AG09309 (cell line): Measurements from ENCODE around the gene BICD1.

ENCODE experiments used
- DNase-seq: peaks from one replicate; pipeline ENCODE4 v3.0.0-alpha.2; 2010; ENCODE audit warnings: low read depth
- H3K4me3 ChIP-seq: 2 replicates; pipeline ENCODE4 v1.5.1; 2011; ENCODE audit warnings: mild to moderate bottlenecking, low read depth, low read length, moderate library complexity; ENCODE audit not compliant: control insufficient read depth
- CTCF ChIP-seq: IDR thresholded peaks from 2 replicates; pipeline ENCODE4 v1.5.1; 2011; ENCODE audit warnings: mild to moderate bottlenecking, low read depth, low read length, inconsistent platforms; ENCODE audit not compliant: insufficient read depth, control insufficient read depth; ENCODE audit errors: missing control alignments

The BICD1 gene

GRCh38 chr12:32201096-32201495 lies 94.4 kb downstream of the BICD1 start:
- DNase-seq, result no peak
- H3K4me3 ChIP-seq, result no peak overlapping the region
- no peak for TF ChIP-seq CTCF

- TF ChIP-seq CTCF, result no peak
- DNase-seq, result no peak
- H3K4me3 ChIP-seq, result no peak overlapping the region
These were observed 95.3 kb downstream of the BICD1 start for GRCh38 chr12:32201976-32202375.

GRCh38 chr12:32205731-32206130 lies 99.1 kb downstream of the BICD1 start:
- H3K4me3 ChIP-seq, result no peak overlapping the region
- DNase-seq, result no peak
- no peak for TF ChIP-seq CTCF

GRCh38 chr12:32208355-32208754 lies 101.7 kb downstream of the BICD1 start:
- no peak for TF ChIP-seq CTCF
- no peak overlapping the region for H3K4me3 ChIP-seq

GRCh38 chr12:32211066-32211899 lies 104.6 kb downstream of the BICD1 start:
- no peak overlapping the region for H3K4me3 ChIP-seq
- no peak for DNase-seq
- no peak for TF ChIP-seq CTCF

More at GRCh38 chr12:32208355-32208754, 101.7 kb downstream of the BICD1 start:
- DNase-seq, result no peak

GRCh38 chr12:32211900-32212156 lies 105.2 kb downstream of the BICD1 start:
- TF ChIP-seq CTCF, result no peak
- H3K4me3 ChIP-seq, result no peak overlapping the region
- DNase-seq, result no peak
